Measurements from ENCODE around the gene DNAH12.

The DNAH12 gene

GRCh38 chr3:57397175-57398026 lies 146.7 kb downstream of the DNAH12 start:
- Histone ChIP-seq H2BK120ac (ENCODE audit: low read depth, low read length) (no peak overlapping the region), H4K5ac (ENCODE audit: low read length) (no peak overlapping the region), H3K56ac (ENCODE audit: low read length) (no peak overlapping the region), H3K4me2 (ENCODE audit: low read length) (no peak overlapping the region), H3K27me3 (ENCODE audit: insufficient read depth, low read length, poor library complexity) (no peaks in the 10 kb centered on the region), H3K79me2 (ENCODE audit: control insufficient read depth, insufficient read depth, low read length) (no peaks in the 10 kb centered on the region), H4K8ac (ENCODE audit: low read depth, low read length) (no peak overlapping the region), H3K4me1 (ENCODE audit: control insufficient read depth, low read depth, low read length) (peaks cover 2% of the 10 kb centered on the region), H3K9ac (ENCODE audit: low read length) (no peak overlapping the region), H3K4ac (ENCODE audit: low read depth, low read length) (no peak overlapping the region), H3K36me3 (ENCODE audit: control insufficient read depth, insufficient read depth, low read length) (no peaks in the 10 kb centered on the region), H3K27ac (ENCODE audit: low read depth, low read length) (no peak overlapping the region), H2BK15ac (replicated peaks; ENCODE audit: low read depth) (no peak overlapping the region), H3K23ac (ENCODE audit: low read length) (no peak overlapping the region), H3K79me1 (ENCODE audit: low read length) (no peaks in the 10 kb centered on the region), H2BK5ac (ENCODE audit: low read length) (no peak overlapping the region), H3K18ac (ENCODE audit: low read length) (no peak overlapping the region), H3K4me3 (ENCODE audit: low read length) (no peak overlapping the region), H2AK5ac (ENCODE audit: low read length) (no peak overlapping the region)
- peak; percentile 80 for DNase-seq
- WGBS (ENCODE audit: extremely low coverage, insufficient coverage, low lambda C conversion rate), result no CpG with 5 or more reads among the region's 3 CpGs

GRCh38 chr3:57393977-57394376 lies 150.2 kb downstream of the DNAH12 start:
- no CpG with 5 or more reads among the region's 3 CpGs for WGBS (ENCODE audit: extremely low coverage, insufficient coverage, low lambda C conversion rate)
- no peak overlapping the region for H3K23ac ChIP-seq (ENCODE audit: low read length)
- H4K5ac ChIP-seq (ENCODE audit: low read length), result no peak overlapping the region
- no peaks in the 10 kb centered on the region for H3K27me3 ChIP-seq (ENCODE audit: insufficient read depth, low read length, poor library complexity)
- no peak overlapping the region for H3K18ac ChIP-seq (ENCODE audit: low read length)
- H2BK120ac ChIP-seq (ENCODE audit: low read depth, low read length), result no peak overlapping the region
- H3K4me3 ChIP-seq (ENCODE audit: low read length), result no peak overlapping the region
- H3K9ac ChIP-seq (ENCODE audit: low read length), result no peak overlapping the region
- H3K79me1 ChIP-seq (ENCODE audit: low read length), result no peaks in the 10 kb centered on the region
- H3K4ac ChIP-seq (ENCODE audit: low read depth, low read length), result no peak overlapping the region
- no peak overlapping the region for H3K27ac ChIP-seq (ENCODE audit: low read depth, low read length)
- H2BK5ac ChIP-seq (ENCODE audit: low read length), result no peak overlapping the region
- H2BK15ac ChIP-seq (replicated peaks; ENCODE audit: low read depth), result no peak overlapping the region
- no peaks in the 10 kb centered on the region for H3K79me2 ChIP-seq (ENCODE audit: control insufficient read depth, insufficient read depth, low read length)
- peaks cover 2% of the 10 kb centered on the region for H3K4me1 ChIP-seq (ENCODE audit: control insufficient read depth, low read depth, low read length)
- H3K56ac ChIP-seq (ENCODE audit: low read length), result no peak overlapping the region
- no peak overlapping the region for H4K8ac ChIP-seq (ENCODE audit: low read depth, low read length)
- no peak overlapping the region for H2AK5ac ChIP-seq (ENCODE audit: low read length)
- H3K36me3 ChIP-seq (ENCODE audit: control insufficient read depth, insufficient read depth, low read length), result no peaks in the 10 kb centered on the region
- H3K4me2 ChIP-seq (ENCODE audit: low read length), result no peak overlapping the region
- DNase-seq, result no peak

GRCh38 chr3:57391767-57392166 lies 152.4 kb downstream of the DNAH12 start:
- no peak overlapping the region for H4K5ac ChIP-seq (ENCODE audit: low read length)

GRCh38 chr3:57389271-57389670 lies 154.9 kb downstream of the DNAH12 start:
- Histone ChIP-seq H3K56ac (ENCODE audit: low read length) (no peak overlapping the region), H3K4me1 (ENCODE audit: control insufficient read depth, low read depth, low read length) (peaks cover 2% of the 10 kb centered on the region), H3K18ac (ENCODE audit: low read length) (no peak overlapping the region), H3K79me1 (ENCODE audit: low read length) (no peaks in the 10 kb centered on the region), H3K9ac (ENCODE audit: low read length) (no peak overlapping the region), H2AK5ac (ENCODE audit: low read length) (no peak overlapping the region), H2BK5ac (ENCODE audit: low read length) (no peak overlapping the region), H3K27me3 (ENCODE audit: insufficient read depth, low read length, poor library complexity) (no peaks in the 10 kb centered on the region), H3K4me3 (ENCODE audit: low read length) (no peak overlapping the region), H3K27ac (ENCODE audit: low read depth, low read length) (no peak overlapping the region), H4K8ac (ENCODE audit: low read depth, low read length) (no peak overlapping the region), H3K36me3 (ENCODE audit: control insufficient read depth, insufficient read depth, low read length) (no peaks in the 10 kb centered on the region), H4K5ac (ENCODE audit: low read length) (no peak overlapping the region), H2BK15ac (replicated peaks; ENCODE audit: low read depth) (no peak overlapping the region), H3K79me2 (ENCODE audit: control insufficient read depth, insufficient read depth, low read length) (no peaks in the 10 kb centered on the region), H3K4me2 (ENCODE audit: low read length) (no peak overlapping the region), H3K4ac (ENCODE audit: low read depth, low read length) (no peak overlapping the region), H3K23ac (ENCODE audit: low read length) (no peak overlapping the region), H2BK120ac (ENCODE audit: low read depth, low read length) (no peak overlapping the region)
- no peak for DNase-seq
- no CpG with 5 or more reads among the region's 2 CpGs for WGBS (ENCODE audit: extremely low coverage, insufficient coverage, low lambda C conversion rate)

More at GRCh38 chr3:57391767-57392166, 152.4 kb downstream of the DNAH12 start:
- Histone ChIP-seq H2AK5ac (ENCODE audit: low read length) (no peak overlapping the region), H3K79me1 (ENCODE audit: low read length) (no peaks in the 10 kb centered on the region), H3K27me3 (ENCODE audit: insufficient read depth, low read length, poor library complexity) (no peaks in the 10 kb centered on the region), H3K18ac (ENCODE audit: low read length) (no peak overlapping the region), H3K4me3 (ENCODE audit: low read length) (no peak overlapping the region), H2BK5ac (ENCODE audit: low read length) (no peak overlapping the region), H4K8ac (ENCODE audit: low read depth, low read length) (no peak overlapping the region), H3K4ac (ENCODE audit: low read depth, low read length) (no peak overlapping the region), H3K79me2 (ENCODE audit: control insufficient read depth, insufficient read depth, low read length) (no peaks in the 10 kb centered on the region), H3K4me1 (ENCODE audit: control insufficient read depth, low read depth, low read length) (peaks cover 2% of the 10 kb centered on the region), H3K9ac (ENCODE audit: low read length) (no peak overlapping the region), H3K56ac (ENCODE audit: low read length) (no peak overlapping the region), H3K23ac (ENCODE audit: low read length) (no peak overlapping the region), H2BK120ac (ENCODE audit: low read depth, low read length) (no peak overlapping the region), H3K27ac (ENCODE audit: low read depth, low read length) (no peak overlapping the region), H3K36me3 (ENCODE audit: control insufficient read depth, insufficient read depth, low read length) (no peaks in the 10 kb centered on the region), H2BK15ac (replicated peaks; ENCODE audit: low read depth) (no peak overlapping the region), H3K4me2 (ENCODE audit: low read length) (no peak overlapping the region)
- no CpG with 5 or more reads among the region's 5 CpGs for WGBS (ENCODE audit: extremely low coverage, insufficient coverage, low lambda C conversion rate)
- DNase-seq, result no peak

- Histone ChIP-seq H3K4me3 (ENCODE audit: low read length) (no peak overlapping the region), H2BK120ac (ENCODE audit: low read depth, low read length) (no peak overlapping the region), H3K23ac (ENCODE audit: low read length) (no peak overlapping the region), H3K79me1 (ENCODE audit: low read length) (no peaks in the 10 kb centered on the region), H3K27ac (ENCODE audit: low read depth, low read length) (no peak overlapping the region), H3K4ac (ENCODE audit: low read depth, low read length) (no peak overlapping the region), H3K36me3 (ENCODE audit: control insufficient read depth, insufficient read depth, low read length) (no peaks in the 10 kb centered on the region), H3K4me2 (ENCODE audit: low read length) (no peak overlapping the region), H4K5ac (ENCODE audit: low read length) (no peak overlapping the region), H3K27me3 (ENCODE audit: insufficient read depth, low read length, poor library complexity) (no peaks in the 10 kb centered on the region), H3K18ac (ENCODE audit: low read length) (no peak overlapping the region), H2BK5ac (ENCODE audit: low read length) (no peak overlapping the region), H3K79me2 (ENCODE audit: control insufficient read depth, insufficient read depth, low read length) (no peaks in the 10 kb centered on the region), H2AK5ac (ENCODE audit: low read length) (no peak overlapping the region), H2BK15ac (replicated peaks; ENCODE audit: low read depth) (no peak overlapping the region), H3K56ac (ENCODE audit: low read length) (no peak overlapping the region), H3K9ac (ENCODE audit: low read length) (no peak overlapping the region), H3K4me1 (ENCODE audit: control insufficient read depth, low read depth, low read length) (peaks cover 4% of the 10 kb centered on the region), H4K8ac (ENCODE audit: low read depth, low read length) (no peak overlapping the region)
- DNase-seq, result no peak
- no CpG with 5 or more reads among the region's 4 CpGs for WGBS (ENCODE audit: extremely low coverage, insufficient coverage, low lambda C conversion rate)
These were observed 157.8 kb downstream of the DNAH12 start for GRCh38 chr3:57386307-57386706.

- H3K9ac ChIP-seq (ENCODE audit: low read length), result no peak overlapping the region
- no peak overlapping the region for H2BK5ac ChIP-seq (ENCODE audit: low read length)
- H3K4me3 ChIP-seq (ENCODE audit: low read length), result no peak overlapping the region
- no peak for DNase-seq
- H3K79me2 ChIP-seq (ENCODE audit: control insufficient read depth, insufficient read depth, low read length), result no peaks in the 10 kb centered on the region
- no peaks in the 10 kb centered on the region for H3K27me3 ChIP-seq (ENCODE audit: insufficient read depth, low read length, poor library complexity)
- no peaks in the 10 kb centered on the region for H3K36me3 ChIP-seq (ENCODE audit: control insufficient read depth, insufficient read depth, low read length)
- WGBS (ENCODE audit: extremely low coverage, insufficient coverage, low lambda C conversion rate), result no CpG with 5 or more reads among the region's 5 CpGs
- no peak overlapping the region for H3K23ac ChIP-seq (ENCODE audit: low read length)
- H3K79me1 ChIP-seq (ENCODE audit: low read length), result no peaks in the 10 kb centered on the region
- H3K27ac ChIP-seq (ENCODE audit: low read depth, low read length), result no peak overlapping the region
- no peak overlapping the region for H3K4me2 ChIP-seq (ENCODE audit: low read length)
- H3K56ac ChIP-seq (ENCODE audit: low read length), result no peak overlapping the region
- peaks cover 4% of the 10 kb centered on the region for H3K4me1 ChIP-seq (ENCODE audit: control insufficient read depth, low read depth, low read length)
- H2AK5ac ChIP-seq (ENCODE audit: low read length), result no peak overlapping the region
- no peak overlapping the region for H2BK120ac ChIP-seq (ENCODE audit: low read depth, low read length)
- H4K5ac ChIP-seq (ENCODE audit: low read length), result no peak overlapping the region
- H3K18ac ChIP-seq (ENCODE audit: low read length), result no peak overlapping the region
- no peak overlapping the region for H3K4ac ChIP-seq (ENCODE audit: low read depth, low read length)
- no peak overlapping the region for H2BK15ac ChIP-seq (replicated peaks; ENCODE audit: low read depth)
- no peak overlapping the region for H4K8ac ChIP-seq (ENCODE audit: low read depth, low read length)
These were observed 158.6 kb downstream of the DNAH12 start for GRCh38 chr3:57385498-57385897.
